ENCODE data around the gene CASK.

CASK gene

GRCh38 chrX:41921492-41922430, 1.6 kb downstream of the CASK start:
- Histone ChIP-seq H2BK5ac (ENCODE audit: low read depth, low read length, poor library complexity, severe bottlenecking) (no peak overlapping the region), H2BK15ac (ENCODE audit: low read depth, poor library complexity, severe bottlenecking) (no peak overlapping the region), H3K14ac (ENCODE audit: low read length in 2 of 2) (no peak overlapping the region), H3K36me3 (ENCODE audit: control insufficient read depth in 1 of 2, insufficient read depth in 2 of 2, low read depth in 1 of 2, low read length in 2 of 2) (no peaks in the 10 kb centered on the region), H3K9me3 (ENCODE audit: control insufficient read depth, low read length) (no peaks in the 10 kb centered on the region), H3K23ac (ENCODE audit: low read length in 2 of 2) (no peak overlapping the region), H3K4me3 (ENCODE audit: insufficient read depth in 1 of 2, low read depth in 1 of 2, low read length in 2 of 2) (peak overlapping the region; percentile 83 to 87), H3K18ac (ENCODE audit: low read depth in 1 of 2, low read length in 2 of 2) (peak overlapping the region in 1 of 2 experiments; percentile 54), H3K4me1 (ENCODE audit: control insufficient read depth, insufficient read depth, low read depth, low read length) (no peaks in the 10 kb centered on the region), H2AFZ (ENCODE audit: low read depth, low read length) (no peak overlapping the region), H3K79me1 (replicated peaks; ENCODE audit: low read length, poor library complexity, severe bottlenecking) (no peaks in the 10 kb centered on the region), H2BK12ac (ENCODE audit: low read length in 2 of 2) (no peak overlapping the region), H3K27ac (ENCODE audit: low read length, poor library complexity, severe bottlenecking) (no peak overlapping the region), H3K9ac (ENCODE audit: low read length) (peak overlapping the region; percentile 85), H2BK120ac (ENCODE audit: low read depth, low read length) (no peak overlapping the region), H3K4me2 (ENCODE audit: low read length, poor library complexity, severe bottlenecking) (peak overlapping the region; percentile 54), H3K27me3 (ENCODE audit: control insufficient read depth in 1 of 2, insufficient read depth in 1 of 2, low read length in 2 of 2) (peaks cover 0 to 6% of the 10 kb centered on the region in 2 experiments), H3K4ac (ENCODE audit: low read depth in 1 of 2, low read length in 2 of 2) (peak overlapping the region in 1 of 2 experiments; percentile 28), H4K8ac (ENCODE audit: low read length) (no peak overlapping the region), H2AK5ac (ENCODE audit: low read length, severe bottlenecking) (no peak overlapping the region), H4K91ac (ENCODE audit: low read length) (no peak overlapping the region)
- 3% methylated on average over 9 of the region's 13 CpGs for WGBS
- peak; percentile 61 for DNase-seq

GRCh38 chrX:41919870-41920269, 3.5 kb downstream of the CASK start:
- no peak for DNase-seq
- no peak overlapping the region for H2AK5ac ChIP-seq (ENCODE audit: low read length, severe bottlenecking)
- H2BK12ac ChIP-seq (ENCODE audit: low read length in 2 of 2), result no peak overlapping the region
- H2AFZ ChIP-seq (ENCODE audit: low read depth, low read length), result no peak overlapping the region
- no peaks in the 10 kb centered on the region for H3K79me1 ChIP-seq (replicated peaks; ENCODE audit: low read length, poor library complexity, severe bottlenecking)
- H4K8ac ChIP-seq (ENCODE audit: low read length), result no peak overlapping the region
- H3K9me3 ChIP-seq (ENCODE audit: control insufficient read depth, low read length), result no peaks in the 10 kb centered on the region
- H2BK120ac ChIP-seq (ENCODE audit: low read depth, low read length), result no peak overlapping the region
- H3K27me3 ChIP-seq (ENCODE audit: control insufficient read depth in 1 of 2, insufficient read depth in 1 of 2, low read length in 2 of 2), result no peaks in the 10 kb centered on the region
- H3K18ac ChIP-seq (ENCODE audit: low read depth in 1 of 2, low read length in 2 of 2), result no peak overlapping the region
- no peak overlapping the region for H3K4me3 ChIP-seq (ENCODE audit: insufficient read depth in 1 of 2, low read depth in 1 of 2, low read length in 2 of 2)
- no peak overlapping the region for H4K91ac ChIP-seq (ENCODE audit: low read length)
- no CpG with 5 or more reads among the region's 2 CpGs for WGBS
- no peak overlapping the region for H3K14ac ChIP-seq (ENCODE audit: low read length in 2 of 2)
- H3K23ac ChIP-seq (ENCODE audit: low read length in 2 of 2), result no peak overlapping the region
- no peak overlapping the region for H3K9ac ChIP-seq (ENCODE audit: low read length)
- no peaks in the 10 kb centered on the region for H3K4me1 ChIP-seq (ENCODE audit: control insufficient read depth, insufficient read depth, low read depth, low read length)
- H2BK15ac ChIP-seq (ENCODE audit: low read depth, poor library complexity, severe bottlenecking), result no peak overlapping the region
- no peak overlapping the region for H3K4me2 ChIP-seq (ENCODE audit: low read length, poor library complexity, severe bottlenecking)
- no peak overlapping the region for H3K27ac ChIP-seq (ENCODE audit: low read length, poor library complexity, severe bottlenecking)
- H3K36me3 ChIP-seq (ENCODE audit: control insufficient read depth in 1 of 2, insufficient read depth in 2 of 2, low read depth in 1 of 2, low read length in 2 of 2), result no peaks in the 10 kb centered on the region
- H3K4ac ChIP-seq (ENCODE audit: low read depth in 1 of 2, low read length in 2 of 2), result no peak overlapping the region
- no peak overlapping the region for H2BK5ac ChIP-seq (ENCODE audit: low read depth, low read length, poor library complexity, severe bottlenecking)

GRCh38 chrX:41917517-41917916, 5.8 kb downstream of the CASK start:
- no peak overlapping the region for H3K27ac ChIP-seq (ENCODE audit: low read length, poor library complexity, severe bottlenecking)
- H3K36me3 ChIP-seq (ENCODE audit: control insufficient read depth in 1 of 2, insufficient read depth in 2 of 2, low read depth in 1 of 2, low read length in 2 of 2), result no peaks in the 10 kb centered on the region
- no peak overlapping the region for H3K9ac ChIP-seq (ENCODE audit: low read length)
- no peak overlapping the region for H2AFZ ChIP-seq (ENCODE audit: low read depth, low read length)
- no peak overlapping the region for H2BK120ac ChIP-seq (ENCODE audit: low read depth, low read length)
- no peak overlapping the region for H2BK5ac ChIP-seq (ENCODE audit: low read depth, low read length, poor library complexity, severe bottlenecking)
- H3K18ac ChIP-seq (ENCODE audit: low read depth in 1 of 2, low read length in 2 of 2), result no peak overlapping the region
- no peak for DNase-seq
- H3K27me3 ChIP-seq (ENCODE audit: control insufficient read depth in 1 of 2, insufficient read depth in 1 of 2, low read length in 2 of 2), result peaks cover 0 to 4% of the 10 kb centered on the region in 2 experiments
- no peaks in the 10 kb centered on the region for H3K79me1 ChIP-seq (replicated peaks; ENCODE audit: low read length, poor library complexity, severe bottlenecking)
- H3K9me3 ChIP-seq (ENCODE audit: control insufficient read depth, low read length), result no peaks in the 10 kb centered on the region
- H3K4ac ChIP-seq (ENCODE audit: low read depth in 1 of 2, low read length in 2 of 2), result no peak overlapping the region
- H2BK12ac ChIP-seq (ENCODE audit: low read length in 2 of 2), result no peak overlapping the region
- no peak overlapping the region for H4K91ac ChIP-seq (ENCODE audit: low read length)
- no peak overlapping the region for H3K4me3 ChIP-seq (ENCODE audit: insufficient read depth in 1 of 2, low read depth in 1 of 2, low read length in 2 of 2)
- H2AK5ac ChIP-seq (ENCODE audit: low read length, severe bottlenecking), result no peak overlapping the region
- H3K4me2 ChIP-seq (ENCODE audit: low read length, poor library complexity, severe bottlenecking), result no peak overlapping the region
- H2BK15ac ChIP-seq (ENCODE audit: low read depth, poor library complexity, severe bottlenecking), result no peak overlapping the region
- no peak overlapping the region for H3K14ac ChIP-seq (ENCODE audit: low read length in 2 of 2)
- WGBS, result 58% methylated on average over 2 of the region's 5 CpGs
- no peak overlapping the region for H4K8ac ChIP-seq (ENCODE audit: low read length)
- no peak overlapping the region for H3K23ac ChIP-seq (ENCODE audit: low read length in 2 of 2)
- peaks cover under 1% of the 10 kb centered on the region for H3K4me1 ChIP-seq (ENCODE audit: control insufficient read depth, insufficient read depth, low read depth, low read length)

GRCh38 chrX:41913476-41913875, 9.9 kb downstream of the CASK start:
- H3K9me3 ChIP-seq (ENCODE audit: control insufficient read depth, low read length), result no peaks in the 10 kb centered on the region
- no peak overlapping the region for H3K4ac ChIP-seq (ENCODE audit: low read depth in 1 of 2, low read length in 2 of 2)
- no CpG with 5 or more reads among the region's 1 CpG for WGBS
- no peak overlapping the region for H3K27ac ChIP-seq (ENCODE audit: low read length, poor library complexity, severe bottlenecking)
- H2BK5ac ChIP-seq (ENCODE audit: low read depth, low read length, poor library complexity, severe bottlenecking), result no peak overlapping the region
- no peak overlapping the region for H3K18ac ChIP-seq (ENCODE audit: low read depth in 1 of 2, low read length in 2 of 2)
- no peak overlapping the region for H3K23ac ChIP-seq (ENCODE audit: low read length in 2 of 2)
- H3K36me3 ChIP-seq (ENCODE audit: control insufficient read depth in 1 of 2, insufficient read depth in 2 of 2, low read depth in 1 of 2, low read length in 2 of 2), result no peaks in the 10 kb centered on the region
- H3K9ac ChIP-seq (ENCODE audit: low read length), result no peak overlapping the region
- H2BK15ac ChIP-seq (ENCODE audit: low read depth, poor library complexity, severe bottlenecking), result no peak overlapping the region
- no peak overlapping the region for H2BK12ac ChIP-seq (ENCODE audit: low read length in 2 of 2)
- H3K27me3 ChIP-seq (ENCODE audit: control insufficient read depth in 1 of 2, insufficient read depth in 1 of 2, low read length in 2 of 2), result peaks cover 0 to 4% of the 10 kb centered on the region in 2 experiments
- H2BK120ac ChIP-seq (ENCODE audit: low read depth, low read length), result no peak overlapping the region
- peaks cover 3% of the 10 kb centered on the region for H3K4me1 ChIP-seq (ENCODE audit: control insufficient read depth, insufficient read depth, low read depth, low read length)
- H4K91ac ChIP-seq (ENCODE audit: low read length), result no peak overlapping the region
- no peaks in the 10 kb centered on the region for H3K79me1 ChIP-seq (replicated peaks; ENCODE audit: low read length, poor library complexity, severe bottlenecking)
- no peak for DNase-seq
- H4K8ac ChIP-seq (ENCODE audit: low read length), result no peak overlapping the region
- no peak overlapping the region for H2AK5ac ChIP-seq (ENCODE audit: low read length, severe bottlenecking)
- H3K14ac ChIP-seq (ENCODE audit: low read length in 2 of 2), result no peak overlapping the region
- no peak overlapping the region for H2AFZ ChIP-seq (ENCODE audit: low read depth, low read length)
- H3K4me2 ChIP-seq (ENCODE audit: low read length, poor library complexity, severe bottlenecking), result no peak overlapping the region
- H3K4me3 ChIP-seq (ENCODE audit: insufficient read depth in 1 of 2, low read depth in 1 of 2, low read length in 2 of 2), result no peak overlapping the region

All from mesenchymal stem cell (in vitro differentiated cells and primary cell).